Activated CD4-positive, CD25-positive, alpha-beta regulatory T cell treated with anti-CD3 and anti-CD28 coated beads, Interleukin-2, amount 50 U/mL, for 16 hours (primary cell): ENCODE results near the gene RNFT2.
A peak's percentile ranks its signal among the peaks of the same experiment; 100 is the strongest.

ENCODE experiments used
- DNase-seq: peaks from one replicate; pipeline ENCODE4 v3.0.0-alpha.2; 2020; ENCODE audit warnings: low read depth, low spot score

The RNFT2 gene, protein sequence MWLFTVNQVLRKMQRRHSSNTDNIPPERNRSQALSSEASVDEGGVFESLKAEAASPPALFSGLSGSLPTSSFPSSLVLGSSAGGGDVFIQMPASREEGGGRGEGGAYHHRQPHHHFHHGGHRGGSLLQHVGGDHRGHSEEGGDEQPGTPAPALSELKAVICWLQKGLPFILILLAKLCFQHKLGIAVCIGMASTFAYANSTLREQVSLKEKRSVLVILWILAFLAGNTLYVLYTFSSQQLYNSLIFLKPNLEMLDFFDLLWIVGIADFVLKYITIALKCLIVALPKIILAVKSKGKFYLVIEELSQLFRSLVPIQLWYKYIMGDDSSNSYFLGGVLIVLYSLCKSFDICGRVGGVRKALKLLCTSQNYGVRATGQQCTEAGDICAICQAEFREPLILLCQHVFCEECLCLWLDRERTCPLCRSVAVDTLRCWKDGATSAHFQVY

DNA sequence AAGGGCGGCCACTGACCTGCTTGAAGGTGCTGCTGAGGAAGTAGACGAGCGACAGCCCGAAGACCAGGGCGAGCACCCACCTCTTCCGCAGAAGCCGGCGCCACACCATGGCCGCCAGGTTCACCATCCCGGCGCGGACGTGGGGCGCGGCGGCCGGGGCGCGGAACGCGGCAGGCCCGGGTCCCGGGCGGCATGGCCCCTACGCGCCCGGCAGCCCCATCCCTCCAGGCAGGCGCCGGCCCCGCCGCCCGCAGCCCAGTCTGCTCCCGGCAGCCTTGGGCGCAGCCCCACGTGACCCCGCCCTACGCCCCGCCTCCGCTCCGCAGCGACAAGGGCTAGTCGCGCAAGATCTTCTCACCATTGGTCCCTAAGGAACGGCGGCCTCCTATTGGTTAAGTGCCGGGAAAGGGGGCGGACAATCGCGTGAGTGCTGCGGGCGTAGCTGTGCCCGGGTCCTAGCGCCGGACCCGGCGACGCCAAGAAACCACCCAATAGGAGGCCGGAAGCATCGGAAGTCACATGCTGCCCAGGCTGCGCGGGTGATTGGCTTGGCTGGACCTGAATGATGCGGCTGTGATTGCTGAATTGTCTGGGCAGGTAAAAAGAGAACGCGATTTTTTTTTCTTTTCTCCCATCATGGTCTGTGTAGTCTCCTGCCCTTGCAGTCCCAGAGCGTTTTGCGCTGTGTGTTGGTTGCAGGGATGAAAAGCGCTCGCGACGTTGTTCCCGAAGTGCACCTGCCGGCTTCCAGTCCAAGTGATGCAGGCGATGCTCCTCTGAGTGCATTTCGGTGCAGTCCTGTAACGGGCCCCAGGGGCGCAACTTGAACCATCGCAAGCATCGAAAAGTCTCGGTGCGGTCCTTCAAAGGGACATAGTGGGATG lies at the start of gene RNFT2, which contains the start of gene SPRING1:
Gene RNFT2, plus strand, starts transcription at position 542 of the 884 bp plus-strand sequence. CDS start 2,183 bp downstream, outside the sequence.
Gene SPRING1, minus strand, starts transcription at position 296 of the 884 bp plus-strand sequence. Its CDS starts 169 bp downstream, at position 127.
- peak; percentile 99 for DNase-seq

DNA sequence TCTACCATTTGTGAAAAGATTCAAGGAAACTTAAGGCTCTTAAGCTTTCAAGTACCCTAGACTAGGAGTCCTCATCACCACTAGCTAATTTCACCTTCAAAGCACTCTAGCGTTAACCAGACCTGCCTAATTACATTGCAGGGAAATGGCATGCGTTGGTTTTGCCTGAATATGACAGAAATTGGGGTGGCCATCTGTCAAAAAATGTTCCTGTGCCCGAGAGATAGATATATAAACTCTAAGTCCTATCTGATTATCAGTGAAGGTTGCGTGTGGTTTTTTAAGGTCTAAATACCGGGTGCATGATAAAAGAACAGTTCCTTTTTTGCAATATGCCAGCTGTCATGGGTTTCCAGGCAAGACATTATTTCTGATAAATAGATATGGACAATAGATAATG lies 48.6 kb upstream of the RNFT2 start:
- no peak for DNase-seq

- DNase-seq: no peak
These were observed 48.0 kb upstream of the RNFT2 start for GRCh38 chr12:116689979-116690744.

DNA sequence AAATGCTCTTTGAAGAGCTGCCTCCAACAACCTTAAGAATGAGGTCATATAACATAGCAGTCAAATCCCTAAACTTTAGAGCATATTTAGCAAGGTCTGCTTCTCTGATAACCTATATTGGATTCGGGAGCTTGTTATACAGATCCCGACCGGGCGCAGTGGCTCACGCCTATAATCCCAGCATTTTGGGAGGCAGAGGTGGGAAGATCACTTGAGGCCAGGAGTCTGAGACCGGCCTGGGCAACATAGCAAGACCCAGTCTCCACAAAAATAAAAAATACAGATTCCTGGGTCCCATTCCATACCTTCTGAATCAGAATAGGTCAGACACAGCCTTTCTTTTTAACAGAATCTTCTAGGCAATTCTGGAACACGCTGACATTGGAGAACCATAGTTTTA lies 46.9 kb upstream of the RNFT2 start:
- no peak for DNase-seq

DNA sequence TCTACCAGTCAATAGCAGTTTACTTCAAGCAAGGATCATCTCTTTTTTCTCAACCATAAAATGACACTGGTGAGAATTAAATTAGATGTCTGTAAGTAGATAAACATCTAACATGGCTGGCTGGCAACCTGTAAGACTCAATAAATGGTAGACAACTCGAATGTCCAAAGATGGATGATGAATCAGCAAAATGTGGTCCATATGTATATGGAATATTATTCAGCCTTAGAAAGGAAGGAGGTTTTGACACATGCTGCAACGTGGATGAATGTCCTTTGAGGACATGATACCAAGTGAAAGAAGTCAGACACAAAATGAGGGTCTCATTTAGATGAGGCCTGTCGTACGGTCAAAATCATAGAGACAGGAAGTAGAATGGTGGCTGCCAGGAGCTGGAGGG lies 46.5 kb upstream of the RNFT2 start:
- DNase-seq: no peak

DNA sequence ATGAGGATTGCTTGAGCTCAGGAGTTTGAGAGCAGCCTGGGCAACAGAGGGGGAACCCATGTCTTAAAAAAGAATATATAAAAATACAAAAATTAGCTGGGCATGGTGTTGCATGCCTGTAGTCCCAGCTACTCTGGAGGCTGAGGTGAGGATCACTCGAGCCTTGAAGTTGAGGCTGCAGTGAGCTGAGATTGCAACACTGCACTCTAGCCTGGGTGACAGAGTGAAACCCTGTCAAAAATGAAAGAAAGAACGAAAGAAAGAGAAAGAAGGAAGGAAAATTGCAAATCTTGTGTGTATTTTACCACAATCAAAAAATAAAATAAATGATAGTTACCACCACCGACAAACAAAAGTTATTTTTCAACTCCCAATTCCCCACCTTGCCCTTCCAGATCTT lies 45.5 kb upstream of the RNFT2 start:
- DNase-seq: no peak

- no peak for DNase-seq
These were observed 44.6 kb upstream of the RNFT2 start for GRCh38 chr12:116693286-116694227.

GRCh38 chr12:116694653-116695463 lies 43.3 kb upstream of the RNFT2 start:
- DNase-seq: no peak

GRCh38 chr12:116695464-116695725 lies 42.7 kb upstream of the RNFT2 start:
- DNase-seq: no peak

DNA sequence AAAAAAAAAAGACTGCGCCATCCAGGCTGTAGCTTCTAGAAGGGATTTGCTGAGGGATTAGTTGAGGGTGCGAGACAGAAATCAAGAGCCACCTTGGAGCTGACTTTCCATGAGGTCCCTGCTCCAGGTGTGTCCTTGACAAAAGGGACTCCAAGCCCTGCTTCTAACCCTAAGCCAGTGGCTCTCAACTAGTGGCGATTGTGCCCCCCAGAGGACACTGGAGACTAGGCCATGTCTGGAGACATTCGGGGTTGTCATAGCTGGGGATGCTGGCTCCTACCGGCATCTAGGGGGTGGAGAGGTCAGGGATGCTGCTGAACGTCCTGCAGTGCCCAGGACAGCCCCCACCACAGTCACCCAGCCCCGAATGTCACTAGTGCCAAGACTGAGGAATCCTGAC lies 40.8 kb upstream of the RNFT2 start:
- no peak for DNase-seq

DNA sequence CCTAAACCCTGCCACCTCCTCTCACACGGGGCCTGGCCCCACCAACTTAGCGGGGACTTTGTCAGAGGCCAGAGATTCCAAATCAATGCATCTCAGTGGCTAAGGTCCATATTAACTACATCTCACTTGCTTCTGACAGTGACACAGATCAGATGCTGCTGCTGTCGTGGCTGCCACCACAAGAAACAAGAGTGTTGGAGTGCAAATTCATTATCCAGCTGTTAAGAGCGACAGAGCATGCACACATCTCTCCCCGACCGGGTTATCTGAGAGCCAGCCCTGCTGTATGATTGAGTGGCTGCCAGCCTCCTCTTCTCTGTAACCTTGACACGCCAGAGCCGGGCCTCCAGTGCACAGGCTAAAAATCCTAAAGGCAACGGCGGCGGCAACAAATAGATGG lies 40.4 kb upstream of the RNFT2 start:
- DNase-seq: no peak

GRCh38 chr12:116698116-116698515 lies 40.0 kb upstream of the RNFT2 start:
- no peak for DNase-seq

DNA sequence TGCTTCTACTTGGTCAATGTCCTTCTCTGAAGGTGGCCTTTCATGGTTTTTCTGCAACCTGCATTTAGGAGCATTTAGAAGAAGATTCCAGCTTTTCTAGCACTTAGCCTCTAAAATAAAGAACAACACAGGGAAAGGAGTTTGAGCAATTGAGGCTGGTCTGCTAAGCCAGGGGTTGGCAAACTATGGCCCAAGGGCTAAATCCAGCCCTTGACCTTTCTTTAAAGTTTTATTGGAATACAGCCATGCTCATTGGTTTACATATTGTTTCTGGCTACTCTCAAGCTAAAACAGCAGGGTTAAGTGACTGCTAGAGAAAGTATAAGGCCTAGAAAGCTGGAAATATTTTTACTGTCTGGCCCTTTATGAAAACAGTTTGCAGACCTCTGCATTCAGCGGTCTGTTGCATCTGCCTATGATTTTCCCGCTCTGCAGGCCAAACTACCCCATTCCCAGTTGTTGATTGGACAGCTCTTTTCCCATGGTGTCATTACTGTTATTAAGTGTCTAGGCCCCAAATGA lies 39.5 kb upstream of the RNFT2 start:
- no peak for DNase-seq

GRCh38 chr12:116700066-116700465 lies 38.0 kb upstream of the RNFT2 start:
- no peak for DNase-seq

GRCh38 chr12:116701432-116701831 lies 36.7 kb upstream of the RNFT2 start:
- no peak for DNase-seq

- DNase-seq: peak; percentile 44
These were observed 34.8 kb upstream of the RNFT2 start for GRCh38 chr12:116703214-116703795.

DNA sequence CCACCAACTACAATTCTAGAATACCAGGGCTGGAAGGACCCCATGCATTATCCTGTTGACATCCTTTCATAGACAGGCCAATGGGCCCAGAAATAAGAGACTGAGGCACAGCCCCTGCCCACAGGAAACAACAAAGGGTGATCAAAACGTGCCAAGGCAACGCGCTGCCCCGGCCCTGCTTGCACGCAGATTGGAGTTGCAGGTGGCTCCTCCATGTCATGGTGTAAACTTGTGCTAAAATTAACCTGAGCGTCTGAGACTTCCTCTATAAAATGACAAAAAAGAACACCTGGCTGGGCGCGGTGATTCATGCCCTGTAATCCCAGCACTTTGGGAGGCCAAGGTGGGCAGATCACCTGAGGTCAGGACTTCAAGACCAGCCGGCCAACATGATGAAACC lies 30.4 kb upstream of the RNFT2 start:
- no peak for DNase-seq

DNA sequence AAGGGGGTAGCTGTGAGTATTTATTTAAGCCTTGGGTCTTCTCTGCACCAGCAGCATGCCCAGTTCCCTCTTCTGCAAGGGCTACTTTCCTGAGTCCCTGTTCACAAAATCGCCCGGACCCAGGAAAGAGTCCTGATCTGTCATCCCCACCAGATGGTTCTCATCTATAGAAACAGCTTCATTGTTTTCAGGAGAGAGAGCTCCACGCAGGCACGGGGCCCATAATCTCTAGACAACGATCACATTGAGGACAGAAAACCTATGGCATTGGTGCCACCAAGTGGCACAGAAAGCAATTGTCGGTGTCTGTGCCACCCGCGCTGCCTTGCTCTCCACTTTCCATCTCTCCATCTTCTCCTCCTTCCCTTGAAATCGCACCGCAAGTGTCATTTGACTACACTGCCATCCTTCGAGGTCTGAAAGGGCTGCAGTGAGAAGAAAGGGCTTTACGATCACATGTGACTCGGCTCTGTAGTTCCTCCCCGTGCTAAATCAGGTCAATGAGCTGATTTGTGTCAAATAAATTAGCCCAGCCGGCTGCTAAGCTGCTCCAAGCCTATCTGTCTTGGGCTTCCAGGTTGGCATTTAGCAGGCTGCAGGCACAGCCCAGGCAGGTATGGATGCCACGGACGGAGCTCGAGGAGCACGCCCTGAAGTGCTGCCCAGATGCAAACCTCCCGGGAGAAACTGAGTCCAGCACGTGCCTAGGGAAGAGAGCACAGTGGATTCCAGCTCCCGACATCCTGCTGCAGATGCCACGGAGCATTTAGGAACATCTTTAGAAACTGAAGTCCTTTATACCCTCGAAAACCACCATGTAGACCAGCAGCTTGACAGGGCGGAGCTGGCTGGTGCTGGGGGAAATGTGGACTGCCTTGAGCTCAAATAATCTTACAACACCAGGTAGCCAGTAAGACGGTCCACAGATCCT lies 29.0 kb upstream of the RNFT2 start:
- DNase-seq: peak; percentile 6
